ENCODE measurements around the gene CDH23.

Gene CDH23

GRCh38 chr10:71596127-71596526 lies 199.4 kb downstream of the CDH23 start:
- TF ChIP-seq CTCF (IDR thresholded peaks at IDR 0.05) = no peak

GRCh38 chr10:71596759-71597158 lies 200.0 kb downstream of the CDH23 start:
- no peak for TF ChIP-seq CTCF (IDR thresholded peaks at IDR 0.05)

- no peak for TF ChIP-seq CTCF (IDR thresholded peaks at IDR 0.05)
These were observed 201.2 kb downstream of the CDH23 start for GRCh38 chr10:71597821-71598498.

GRCh38 chr10:71598621-71599055 lies 201.9 kb downstream of the CDH23 start:
- no peak for TF ChIP-seq CTCF (IDR thresholded peaks at IDR 0.05)

- no peak for TF ChIP-seq CTCF (IDR thresholded peaks at IDR 0.05)
These were observed 202.8 kb downstream of the CDH23 start for GRCh38 chr10:71599518-71599917.

GRCh38 chr10:71600849-71601248 lies 204.1 kb downstream of the CDH23 start:
- no peak for TF ChIP-seq CTCF (IDR thresholded peaks at IDR 0.05)

GRCh38 chr10:71601273-71601672 lies 204.6 kb downstream of the CDH23 start:
- no peak for TF ChIP-seq CTCF (IDR thresholded peaks at IDR 0.05)

- TF ChIP-seq CTCF (IDR thresholded peaks at IDR 0.05) = no peak
These were observed 206.4 kb downstream of the CDH23 start for GRCh38 chr10:71603150-71603549.

Measured in LNCAP (cell line).